HepG2 (cell line): ENCODE results near the gene UEVLD. TPM values are rescaled to one million over a fixed set of nuclear protein-coding genes. Genes with fewer than 3 reads are reported as not detected.

Source experiments
- AGO1 ChIP-seq: fragments of 200-400 bp; formaldehyde crosslinking; IDR thresholded peaks from 2 replicates; pipeline ENCODE4 v1.6.1; 2017; ENCODE audit warnings: mild to moderate bottlenecking, low read depth, low read length, moderate library complexity; ENCODE audit not compliant: poor library complexity, severe bottlenecking
- CC2D1A ChIP-seq: sonication (generic); formaldehyde crosslinking; IDR thresholded peaks from 2 replicates; pipeline ENCODE4 v1.8.1; 2023; ENCODE audit warnings: mild to moderate bottlenecking, missing genetic modification reagents
- CSRNP2 ChIP-seq: sonication (generic); formaldehyde crosslinking; conservative IDR thresholded peaks from 2 replicates; pipeline ENCODE4 v1.8.0; 2022; ENCODE audit warnings: low read depth, missing genetic modification reagents
- DDIT3 ChIP-seq: sonication (generic); formaldehyde crosslinking; IDR thresholded peaks from 2 replicates; pipeline ENCODE4 v1.4.0; 2020; ENCODE audit warnings: mild to moderate bottlenecking, missing genetic modification reagents
- DZIP1 ChIP-seq: sonication (generic); formaldehyde crosslinking; IDR thresholded peaks from 2 replicates; pipeline ENCODE4 v1.5.0; 2020; ENCODE audit warnings: mild to moderate bottlenecking, missing genetic modification reagents
- GLI4 ChIP-seq: sonication (generic); formaldehyde crosslinking; IDR thresholded peaks from 2 replicates; pipeline ENCODE4 v1.5.1; 2020; ENCODE audit warnings: missing genetic modification reagents, mild to moderate bottlenecking, moderate library complexity, borderline replicate concordance
- KDM2A ChIP-seq: sonication (generic); formaldehyde crosslinking; IDR thresholded peaks from 2 replicates; pipeline ENCODE4 v1.4.0; 2020; ENCODE audit warnings: low read depth, missing genetic modification reagents, borderline replicate concordance
- KLF15 ChIP-seq: sonication (generic); formaldehyde crosslinking; IDR thresholded peaks from 2 replicates; pipeline ENCODE4 v1.8.1; 2023; ENCODE audit warnings: borderline replicate concordance, mild to moderate bottlenecking, inconsistent platforms, missing genetic modification reagents, mixed read lengths
- MTF1 ChIP-seq: sonication (generic); formaldehyde crosslinking; IDR thresholded peaks from 2 replicates; pipeline ENCODE4 v1.5.0; 2020; ENCODE audit warnings: missing genetic modification reagents
- MXD3 ChIP-seq: IDR thresholded peaks from 2 replicates; pipeline ENCODE4 v1.6.1; 2016; ENCODE audit warnings: mild to moderate bottlenecking, missing biosample characterization, missing genetic modification reagents
- PHF5A ChIP-seq: IDR thresholded peaks from one replicate; pipeline ENCODE4 v1.6.1; 2018; ENCODE audit warnings: low read depth, missing genetic modification reagents; ENCODE audit not compliant: unreplicated experiment
- RBM22 ChIP-seq: fragments of 200-400 bp; formaldehyde crosslinking; optimal IDR thresholded peaks from 2 replicates; pipeline ENCODE3; 2017; ENCODE audit warnings: mild to moderate bottlenecking, low read length, moderate library complexity
- SMARCE1 ChIP-seq: fragments of 450-650 bp; IDR thresholded peaks from 2 replicates; pipeline ENCODE4 v1.6.1; 2017; ENCODE audit warnings: borderline replicate concordance
- SUZ12 ChIP-seq: fragments of 150-350 bp; IDR thresholded peaks from 2 replicates; pipeline ENCODE4 v1.6.1; 2014; ENCODE audit warnings: low read depth, low read length
- ZBTB21 ChIP-seq: sonication (generic); formaldehyde crosslinking; IDR thresholded peaks from 2 replicates; pipeline ENCODE4 v1.4.0; 2020; ENCODE audit warnings: missing genetic modification reagents
- ZBTB25 ChIP-seq: IDR thresholded peaks from 2 replicates; pipeline ENCODE4 v1.6.1; 2018; ENCODE audit warnings: missing genetic modification reagents
- ZKSCAN1 ChIP-seq: fragments of 150-350 bp; IDR thresholded peaks from 2 replicates; pipeline ENCODE4 v1.6.1; 2014; ENCODE audit warnings: low read length
- ZNF275 ChIP-seq: sonication (generic); formaldehyde crosslinking; IDR thresholded peaks from 2 replicates; pipeline ENCODE4 v1.8.0; 2022; ENCODE audit warnings: missing genetic modification reagents, mild to moderate bottlenecking, inconsistent platforms, borderline replicate concordance
- ZNF33A ChIP-seq: sonication (generic); formaldehyde crosslinking; IDR thresholded peaks from 2 replicates; pipeline ENCODE4 v1.5.1; 2020; ENCODE audit warnings: missing genetic modification reagents, mild to moderate bottlenecking, moderate library complexity, borderline replicate concordance
- ZNF44 ChIP-seq: sonication (generic); formaldehyde crosslinking; IDR thresholded peaks from 2 replicates; pipeline ENCODE4 v1.5.1; 2020; ENCODE audit warnings: mild to moderate bottlenecking, missing genetic modification reagents
- ZNF510 ChIP-seq: sonication (generic); formaldehyde crosslinking; IDR thresholded peaks from 2 replicates; pipeline ENCODE4 v1.4.0; 2020; ENCODE audit warnings: low read depth, mild to moderate bottlenecking, missing genetic modification reagents
- ZNF605 ChIP-seq: sonication (generic); formaldehyde crosslinking; IDR thresholded peaks from 2 replicates; pipeline ENCODE4 v1.8.0; 2022; ENCODE audit warnings: mild to moderate bottlenecking, missing genetic modification reagents
- ZNF768 ChIP-seq: sonication (generic); formaldehyde crosslinking; IDR thresholded peaks from 2 replicates; pipeline ENCODE4 v1.4.0; 2020; ENCODE audit warnings: missing genetic modification reagents
- ZNF788 ChIP-seq: sonication (generic); formaldehyde crosslinking; IDR thresholded peaks from 2 replicates; pipeline ENCODE4 v1.5.0; 2020; ENCODE audit warnings: mild to moderate bottlenecking, missing genetic modification reagents, borderline replicate concordance
- polyA plus RNA-seq, 8 experiments: library from polyadenylated mRNA; depleted of rRNA in 3 of 8; stranded (reverse) in 7 of 8; unstranded in 1 of 8; fragments of >200 nt; fragmentation: Illumina TruSeq in 4 of 8; extraction: Trizol in 4 of 8; gene quantifications; 2 replicates each; pipeline versions ENCODE4 v1.2.1 to v1.2.3, GENCODE V29; 2011 to 2016; ENCODE audit warnings: low read depth in 4 of 8, missing spikeins in 1 of 8, mixed read lengths in 1 of 8; ENCODE audit not compliant: insufficient read depth in 1 of 8
- total RNA-seq, 5 experiments: library from RNA; depleted of rRNA; stranded (reverse); fragments of >200 nt; fragmentation: Illumina TruSeq; extraction: Trizol; gene quantifications; 2 replicates each; pipeline ENCODE4 v1.2.3, GENCODE V29; 2016; ENCODE audit warnings: low read depth in 1 of 5

Gene UEVLD
- total and polyA plus RNA-seq, 2 of the 13 experiments (the other 11 are each of a cell fraction or from before 2014, with no cell fraction given): 5.7 to 13.7 TPM

- TF ChIP-seq ZNF275 (no peak), CSRNP2 (CRISPR knock-in tag) (no peak), KDM2A (peak; percentile 55; the same call in 1 of the 2 replicates), ZNF44 (CRISPR knock-in tag) (no peak), ZBTB21 (CRISPR knock-in tag) (no peak), RBM22 (no peak), DDIT3 (CRISPR knock-in tag) (no peak), AGO1 (no peak), ZKSCAN1 (no peak), ZNF605 (CRISPR knock-in tag) (peak; percentile 57; the same call in 1 of the 2 replicates), ZNF510 (CRISPR knock-in tag) (no peak), MTF1 (CRISPR knock-in tag) (no peak), SUZ12 (no peak), ZBTB25 (CRISPR knock-in tag) (no peak), DZIP1 (CRISPR knock-in tag) (no peak), ZNF768 (CRISPR knock-in tag) (no peak), PHF5A (no peak), MXD3 (CRISPR knock-in tag) (no peak), CC2D1A (CRISPR knock-in tag) (no peak), KLF15 (no peak), SMARCE1 (no peak), ZNF33A (no peak), GLI4 (CRISPR knock-in tag) (no peak), ZNF788 (CRISPR knock-in tag) (no peak; the same call in 1 of the 2 replicates)
These were observed 9.4 kb downstream of the UEVLD start (continued) for GRCh38 chr11:18578975-18579598.
